Measurements from ENCODE around the gene LELP1. TPM values are rescaled to one million over a fixed set of nuclear protein-coding genes. Genes with fewer than 3 reads are reported as not detected.

LELP1 gene
- total RNA-seq, 1 experiment from 2014 or later: not detected

- H2BK15ac ChIP-seq (ENCODE audit: low read depth, low read length): no peak overlapping the region
- no peak overlapping the region for H2BK12ac ChIP-seq (ENCODE audit: insufficient read length, low read depth, low read length)
- H3K9me3 Mint-ChIP-seq: no peaks in the 10 kb centered on the region; a peak in 1 of 5 replicates
- no peak for TF ChIP-seq CTCF (conservative IDR thresholded peaks at IDR 0.05)
- no peak overlapping the region for H4K91ac ChIP-seq (ENCODE audit: insufficient read length, low read depth, low read length)
- no peak overlapping the region for H4K8ac ChIP-seq (replicated peaks; ENCODE audit: insufficient read length, low read depth, low read length)
- H3K4me2 ChIP-seq (ENCODE audit: insufficient read depth, insufficient read length, low read length): no peak overlapping the region
- H3K4ac ChIP-seq (ENCODE audit: low read depth, low read length): no peak overlapping the region
- no peak overlapping the region for H4K5ac ChIP-seq (ENCODE audit: insufficient read length, low read depth, low read length)
- no peak overlapping the region for H2BK120ac ChIP-seq (ENCODE audit: low read depth, low read length, poor library complexity, severe bottlenecking)
- no peaks in the 10 kb centered on the region for H3K79me1 ChIP-seq (ENCODE audit: insufficient read depth, low read depth, low read length, poor library complexity, severe bottlenecking)
- no peak overlapping the region for H2AK5ac ChIP-seq (ENCODE audit: insufficient read length, low read length)
- H3K4me1 ChIP-seq (ENCODE audit: insufficient read depth, low read length): no peaks in the 10 kb centered on the region
- no peak overlapping the region for H3K23ac ChIP-seq (ENCODE audit: insufficient read length, low read depth, low read length)
- no peaks in the 10 kb centered on the region for H3K27me3 ChIP-seq (ENCODE audit: insufficient read depth, low read length)
- no CpG with 5 or more reads among the region's 7 CpGs for WGBS (ENCODE audit: extremely low coverage, insufficient read length, low lambda C conversion rate)
- H3K27ac ChIP-seq (ENCODE audit: insufficient read length, low read depth, low read length): no peak overlapping the region
- no peak overlapping the region for H2AFZ ChIP-seq (ENCODE audit: low read length)
- no peaks in the 10 kb centered on the region for H3K23me2 ChIP-seq (ENCODE audit: insufficient read length, low read depth, low read length, poor library complexity, severe bottlenecking)
- no peak overlapping the region for H3K27ac Mint-ChIP-seq
- DNase-seq: no peak
- no peak overlapping the region for H3K9ac ChIP-seq (ENCODE audit: extremely low read depth, insufficient read length, low read length)
- H3K18ac ChIP-seq (ENCODE audit: insufficient read length, low read depth, low read length): no peak overlapping the region
- no peak overlapping the region for H3K56ac ChIP-seq (ENCODE audit: insufficient read length, low read depth, low read length)
- no peak overlapping the region for H2BK5ac ChIP-seq (ENCODE audit: insufficient read length, low read length)
- no peak overlapping the region for H3T11ph ChIP-seq (ENCODE audit: low read length)
- H3K36me3 Mint-ChIP-seq (ENCODE audit: insufficient read depth in 1 of 3, low read depth in 3 of 3): no peaks in the 10 kb centered on the region
- H3K14ac ChIP-seq (ENCODE audit: insufficient read depth, low read length): no peak overlapping the region
- H3K4me3 Mint-ChIP-seq: no peak overlapping the region
- H3K9me3 ChIP-seq (ENCODE audit: control insufficient read depth, low read depth, low read length): no peaks in the 10 kb centered on the region
- no peak overlapping the region for H2BK20ac ChIP-seq (ENCODE audit: low read depth, low read length, poor library complexity, severe bottlenecking)
- no peaks in the 10 kb centered on the region for H3K79me2 ChIP-seq (ENCODE audit: insufficient read depth, low read length)
- peaks cover 8% of the 10 kb centered on the region for H3K27me3 Mint-ChIP-seq (ENCODE audit: low read depth)
- peaks cover 4 to 11% of the 10 kb centered on the region in 2 experiments; a peak in 2 of 4 replicates for H3K4me1 Mint-ChIP-seq
- no peaks in the 10 kb centered on the region for H4K20me1 ChIP-seq (ENCODE audit: control insufficient read depth, insufficient read depth, insufficient read length)
Observed at GRCh38 chr1:153210206-153210605, 7.0 kb downstream of the LELP1 start.

Data from H9 (cell line).